Osteocyte (in vitro differentiated cells): ENCODE measurements around the gene SHISA4. TPM values are rescaled to one million over a fixed set of nuclear protein-coding genes. Genes with fewer than 3 reads are reported as not detected.
"Not testable (repeated sequence)": the region's sequence is repeated elsewhere in the genome, so short reads cannot be mapped to it uniquely, and the experiment has no call there.

ENCODE experiments used
- DNase-seq: peaks from one replicate; pipeline ENCODE4 v3.0.0; 2021; ENCODE audit warnings: mixed read lengths; ENCODE audit not compliant: unreplicated experiment; ENCODE audit errors: extremely low spot score
- H3K27ac Mint-ChIP-seq: one replicate; pipeline ENCODE4 v1.8.0; 2021; ENCODE audit warnings: mild to moderate bottlenecking, mixed read lengths; ENCODE audit not compliant: unreplicated experiment
- H3K27me3 Mint-ChIP-seq: one replicate; pipeline ENCODE4 v1.8.0; 2021; ENCODE audit warnings: mixed read lengths; ENCODE audit not compliant: unreplicated experiment
- H3K36me3 Mint-ChIP-seq: one replicate; pipeline ENCODE4 v1.8.0; 2021; ENCODE audit warnings: mixed read lengths; ENCODE audit not compliant: unreplicated experiment
- H3K4me1 Mint-ChIP-seq: one replicate; pipeline ENCODE4 v1.8.0; 2021; ENCODE audit warnings: mixed read lengths; ENCODE audit not compliant: unreplicated experiment
- H3K4me3 Mint-ChIP-seq: one replicate; pipeline ENCODE4 v1.8.0; 2021; ENCODE audit warnings: mild to moderate bottlenecking, moderate library complexity, mixed read lengths; ENCODE audit not compliant: unreplicated experiment
- H3K9me3 Mint-ChIP-seq: one replicate; pipeline ENCODE4 v1.8.0; 2021; ENCODE audit warnings: mixed read lengths; ENCODE audit not compliant: unreplicated experiment
- CTCF ChIP-seq: fragments of 200-600 bp; sonication (generic); IDR thresholded peaks from 2 replicates; pipeline ENCODE4 v1.5.0; 2021; ENCODE audit warnings: antibody characterized with exemption, mild to moderate bottlenecking, moderate library complexity
- total RNA-seq: library from RNA; stranded (reverse); gene quantifications from 2 replicates; pipeline ENCODE4 v1.2.1, GENCODE V29; 2021

Gene SHISA4
- total RNA-seq, 1 donor from 2014 or later = 31.4 TPM

- Mint-ChIP-seq H3K27me3 (no peaks in the 10 kb centered on the region), H3K4me3 (no peak overlapping the region), H3K36me3 (peaks cover 12% of the 10 kb centered on the region), H3K4me1 (peaks cover 47% of the 10 kb centered on the region), H3K27ac (peak overlapping the region; percentile 76), H3K9me3 (no peaks in the 10 kb centered on the region)
- DNase-seq = no peak
- no peak for TF ChIP-seq CTCF
Observed at GRCh38 chr1:201899683-201900429, 11.2 kb downstream of the SHISA4 start.

GRCh38 chr1:201900476-201900875 is 11.8 kb downstream of the SHISA4 start:
- DNase-seq = no peak
- H3K4me1 Mint-ChIP-seq = peaks cover 53% of the 10 kb centered on the region
- no peaks in the 10 kb centered on the region for H3K27me3 Mint-ChIP-seq
- peak overlapping the region; percentile 76 for H3K27ac Mint-ChIP-seq
- no peak for TF ChIP-seq CTCF
- H3K4me3 Mint-ChIP-seq = no peak overlapping the region
- H3K9me3 Mint-ChIP-seq = no peaks in the 10 kb centered on the region
- peaks cover 12% of the 10 kb centered on the region for H3K36me3 Mint-ChIP-seq

- H3K27me3 Mint-ChIP-seq, H3K9me3 Mint-ChIP-seq, H3K4me3 Mint-ChIP-seq, DNase-seq: not testable (repeated sequence)
- peak overlapping the region; percentile 50 for H3K27ac Mint-ChIP-seq
- H3K4me1 Mint-ChIP-seq = peaks cover 56% of the 10 kb centered on the region
- H3K36me3 Mint-ChIP-seq = peaks cover 12% of the 10 kb centered on the region
Observed at GRCh38 chr1:201901036-201901435, 12.3 kb downstream of the SHISA4 start.

GRCh38 chr1:201902198-201902597 is 13.5 kb downstream of the SHISA4 start:
- Mint-ChIP-seq H3K4me1 (peaks cover 60% of the 10 kb centered on the region), H3K9me3 (no peaks in the 10 kb centered on the region), H3K4me3 (no peak overlapping the region), H3K27me3 (no peaks in the 10 kb centered on the region), H3K36me3 (peaks cover 12% of the 10 kb centered on the region), H3K27ac (peak overlapping the region; percentile 98)
- no peak for DNase-seq
- no peak for TF ChIP-seq CTCF

- Mint-ChIP-seq H3K9me3 (no peaks in the 10 kb centered on the region), H3K4me1 (peaks cover 60% of the 10 kb centered on the region), H3K27ac (peak overlapping the region; percentile 98), H3K36me3 (peaks cover 9% of the 10 kb centered on the region), H3K4me3 (no peak overlapping the region), H3K27me3 (no peaks in the 10 kb centered on the region)
- DNase-seq = no peak
- TF ChIP-seq CTCF = no peak
Observed at GRCh38 chr1:201903135-201903534, 14.4 kb downstream of the SHISA4 start.
